Urinary bladder (tissue), 4 donors: ENCODE data around the gene FAM241B. TPM values are rescaled to one million over a fixed set of nuclear protein-coding genes. Genes with fewer than 3 reads are reported as not detected.

Experiments used
- DNase-seq: peaks from one replicate; pipeline ENCODE4 v3.0.0-alpha.2; 2015; ENCODE audit errors: extremely low spot score
- H3K27ac ChIP-seq: one replicate; pipeline ENCODE4 v1.5.1; 2013; ENCODE audit warnings: low read depth, mild to moderate bottlenecking, moderate library complexity
- H3K36me3 ChIP-seq: one replicate; pipeline ENCODE4 v1.6.1; 2013; ENCODE audit warnings: mild to moderate bottlenecking, moderate library complexity; ENCODE audit not compliant: insufficient read depth
- H3K4me1 ChIP-seq: one replicate; pipeline ENCODE4 v1.6.1; 2013; ENCODE audit warnings: mild to moderate bottlenecking, moderate library complexity; ENCODE audit not compliant: insufficient read depth
- H3K4me3 ChIP-seq: one replicate; pipeline ENCODE4 v1.5.1; 2013; ENCODE audit warnings: low read depth, low read length
- WGBS: extraction: QIAGEN DNeasy Blood & Tissue Kit; methylation state at CpG from one replicate; pipeline ENCODE4 v1.1.7; 2013; 5-methylcytosine and 5-hydroxymethylcytosine counted together
- polyA plus RNA-seq: library from polyadenylated mRNA; stranded (reverse); fragments of 200-250 nt; gene quantifications from one replicate; pipeline ENCODE4 v1.2.3, GENCODE V29; 2013
- total RNA-seq: library from RNA; depleted of rRNA; stranded (reverse); fragments of >200 nt; gene quantifications from one replicate; pipeline ENCODE4 v1.2.3, GENCODE V29; 2014
- donor health status: healthy with polysubstance abuse.
- donor health status: healthy.

The FAM241B gene
- total and polyA plus RNA-seq, 2 donors: 5.0 TPM; not detected in 1

GRCh38 chr10:69639291-69640195 is 9.5 kb downstream of the FAM241B start:
- H3K36me3 ChIP-seq: no peaks in the 10 kb centered on the region
- WGBS: 43% methylated on average over 11 of the region's 11 CpGs
- no peak overlapping the region for H3K27ac ChIP-seq
- DNase-seq: no peak
- H3K4me1 ChIP-seq: no peaks in the 10 kb centered on the region
- no peak overlapping the region for H3K4me3 ChIP-seq

GRCh38 chr10:69640196-69640980 is 10.3 kb downstream of the FAM241B start:
- DNase-seq: no peak
- no peaks in the 10 kb centered on the region for H3K4me1 ChIP-seq
- H3K36me3 ChIP-seq: no peaks in the 10 kb centered on the region
- no peak overlapping the region for H3K27ac ChIP-seq
- H3K4me3 ChIP-seq: no peak overlapping the region
- 67% methylated on average over 9 of the region's 9 CpGs for WGBS

- Histone ChIP-seq H3K4me1 (no peaks in the 10 kb centered on the region), H3K27ac (no peak overlapping the region), H3K4me3 (no peak overlapping the region), H3K36me3 (no peaks in the 10 kb centered on the region)
- DNase-seq: no peak
- WGBS: 79% methylated on average over 12 of the region's 12 CpGs
Measured at GRCh38 chr10:69641261-69641980, 11.4 kb downstream of the FAM241B start.

GRCh38 chr10:69642747-69643146 is 12.7 kb downstream of the FAM241B start:
- H3K4me3 ChIP-seq: no peak overlapping the region
- DNase-seq: no peak
- WGBS: 75% methylated on average over 5 of the region's 5 CpGs

GRCh38 chr10:69643779-69644657 is 14.0 kb downstream of the FAM241B start:
- no peak for DNase-seq
- WGBS: 65% methylated on average over 16 of the region's 16 CpGs
- Histone ChIP-seq H3K36me3 (no peaks in the 10 kb centered on the region), H3K27ac (no peak overlapping the region), H3K4me3 (no peak overlapping the region), H3K4me1 (no peaks in the 10 kb centered on the region)

More at GRCh38 chr10:69642747-69643146, 12.7 kb downstream of the FAM241B start:
- H3K36me3 ChIP-seq: no peaks in the 10 kb centered on the region
- H3K27ac ChIP-seq: no peak overlapping the region
- H3K4me1 ChIP-seq: no peaks in the 10 kb centered on the region

- H3K36me3 ChIP-seq: no peaks in the 10 kb centered on the region
- no peak overlapping the region for H3K27ac ChIP-seq
- no peaks in the 10 kb centered on the region for H3K4me1 ChIP-seq
- 59% methylated on average over 13 of the region's 13 CpGs for WGBS
- DNase-seq: no peak
- H3K4me3 ChIP-seq: no peak overlapping the region
Measured at GRCh38 chr10:69644658-69645295, 14.7 kb downstream of the FAM241B start.

GRCh38 chr10:69645296-69646184 is 15.5 kb downstream of the FAM241B start:
- WGBS: 93% methylated on average over 24 of the region's 24 CpGs
- DNase-seq: no peak
- Histone ChIP-seq H3K27ac (no peak overlapping the region), H3K36me3 (no peaks in the 10 kb centered on the region), H3K4me3 (no peak overlapping the region), H3K4me1 (no peaks in the 10 kb centered on the region)

- Histone ChIP-seq H3K4me1 (no peaks in the 10 kb centered on the region), H3K4me3 (no peak overlapping the region), H3K27ac (no peak overlapping the region), H3K36me3 (no peaks in the 10 kb centered on the region)
- DNase-seq: no peak
- WGBS: 66% methylated on average over 11 of the region's 11 CpGs
Measured at GRCh38 chr10:69646185-69647060, 16.4 kb downstream of the FAM241B start.

GRCh38 chr10:69647126-69647525 is 17.1 kb downstream of the FAM241B start:
- 84% methylated on average over 6 of the region's 6 CpGs for WGBS
- no peak overlapping the region for H3K27ac ChIP-seq
- no peak overlapping the region for H3K4me3 ChIP-seq
- H3K36me3 ChIP-seq: no peaks in the 10 kb centered on the region
- H3K4me1 ChIP-seq: no peaks in the 10 kb centered on the region
- no peak for DNase-seq

- H3K4me1 ChIP-seq: no peaks in the 10 kb centered on the region
- H3K36me3 ChIP-seq: no peaks in the 10 kb centered on the region
- H3K27ac ChIP-seq: no peak overlapping the region
- DNase-seq: no peak
- 80% methylated on average over 4 of the region's 4 CpGs for WGBS
- no peak overlapping the region for H3K4me3 ChIP-seq
Measured at GRCh38 chr10:69647819-69648218, 17.8 kb downstream of the FAM241B start.

- no peak for DNase-seq
- 93% methylated on average over 5 of the region's 5 CpGs for WGBS
- no peak overlapping the region for H3K4me3 ChIP-seq
- H3K36me3 ChIP-seq: no peaks in the 10 kb centered on the region
- H3K27ac ChIP-seq: no peak overlapping the region
- no peaks in the 10 kb centered on the region for H3K4me1 ChIP-seq
Measured at GRCh38 chr10:69648461-69648860, 18.4 kb downstream of the FAM241B start.
